DOHH2 (cell line): ENCODE data around the gene TENT4A.

Experiments
- EZH2phosphoT487 ChIP-seq: fragments of 200-600 bp; sonication (generic); IDR thresholded peaks from 2 replicates; pipeline ENCODE4 v1.6.1; 2017; ENCODE audit warnings: borderline replicate concordance, mild to moderate bottlenecking, antibody characterized with exemption, low read length, moderate library complexity, mixed read lengths
- TF ChIP-seq, protein P1 (sequence below): fragments of 200-600 bp; sonication (generic); IDR thresholded peaks from one replicate; pipeline ENCODE4 v1.5.1; 2014; ENCODE audit warnings: antibody characterized with exemption, mild to moderate bottlenecking, low read depth, low read length; ENCODE audit not compliant: poor library complexity, severe bottlenecking

DNA sequence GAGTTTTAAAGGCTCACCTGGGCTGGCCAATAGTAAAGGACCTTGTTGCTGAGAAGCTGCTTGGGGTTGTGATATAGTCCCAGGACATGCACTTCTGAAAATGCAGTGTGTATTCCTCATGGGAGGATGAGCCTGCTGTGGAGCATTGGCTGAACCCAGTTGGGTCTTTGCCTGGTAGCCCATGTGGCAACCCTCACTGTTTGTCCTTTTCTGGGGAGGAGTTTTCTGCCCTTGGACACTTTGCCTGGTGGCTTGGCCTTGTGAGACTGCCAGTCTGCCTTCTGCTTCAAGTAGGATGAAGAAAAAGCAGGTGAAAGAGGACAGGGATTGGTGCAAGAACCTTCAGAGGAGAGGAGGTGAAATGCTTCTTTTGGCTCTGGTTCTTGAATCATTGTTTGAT, 4.0 kb downstream of the TENT4A start:
- TF ChIP-seq, protein P1, sequence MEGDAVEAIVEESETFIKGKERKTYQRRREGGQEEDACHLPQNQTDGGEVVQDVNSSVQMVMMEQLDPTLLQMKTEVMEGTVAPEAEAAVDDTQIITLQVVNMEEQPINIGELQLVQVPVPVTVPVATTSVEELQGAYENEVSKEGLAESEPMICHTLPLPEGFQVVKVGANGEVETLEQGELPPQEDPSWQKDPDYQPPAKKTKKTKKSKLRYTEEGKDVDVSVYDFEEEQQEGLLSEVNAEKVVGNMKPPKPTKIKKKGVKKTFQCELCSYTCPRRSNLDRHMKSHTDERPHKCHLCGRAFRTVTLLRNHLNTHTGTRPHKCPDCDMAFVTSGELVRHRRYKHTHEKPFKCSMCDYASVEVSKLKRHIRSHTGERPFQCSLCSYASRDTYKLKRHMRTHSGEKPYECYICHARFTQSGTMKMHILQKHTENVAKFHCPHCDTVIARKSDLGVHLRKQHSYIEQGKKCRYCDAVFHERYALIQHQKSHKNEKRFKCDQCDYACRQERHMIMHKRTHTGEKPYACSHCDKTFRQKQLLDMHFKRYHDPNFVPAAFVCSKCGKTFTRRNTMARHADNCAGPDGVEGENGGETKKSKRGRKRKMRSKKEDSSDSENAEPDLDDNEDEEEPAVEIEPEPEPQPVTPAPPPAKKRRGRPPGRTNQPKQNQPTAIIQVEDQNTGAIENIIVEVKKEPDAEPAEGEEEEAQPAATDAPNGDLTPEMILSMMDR: no peak
- TF ChIP-seq EZH2phosphoT487: no peak
